Brain microvascular endothelial cell (primary cell): ENCODE data around the gene CDHR2.

Experiments
- DNase-seq: peaks from one replicate; pipeline ENCODE4 v3.0.0-alpha.2; 2020
- H3K27ac ChIP-seq: fragments of 250-450 bp; sonication (Bioruptor Pico); 2 replicates; pipeline ENCODE4 v1.5.1; 2020; ENCODE audit warnings: mild to moderate bottlenecking, moderate library complexity
- H3K27me3 ChIP-seq: fragments of 250-450 bp; sonication (Bioruptor Pico); replicated peaks from 2 replicates; pipeline ENCODE4 v1.5.1; 2020; ENCODE audit warnings: mild to moderate bottlenecking
- H3K36me3 ChIP-seq: fragments of 250-450 bp; sonication (Bioruptor Pico); replicated peaks from 2 replicates; pipeline ENCODE4 v1.5.1; 2020; ENCODE audit warnings: mild to moderate bottlenecking
- H3K4me3 ChIP-seq: 2 replicates; pipeline ENCODE4 v1.5.1; 2011; ENCODE audit warnings: low read depth, mild to moderate bottlenecking, control low read depth, low read length, moderate library complexity
- CTCF ChIP-seq: IDR thresholded peaks from 2 replicates; pipeline ENCODE4 v1.5.1; 2011; ENCODE audit warnings: low read depth, mild to moderate bottlenecking, moderate library complexity, low read length, control low read depth, inconsistent platforms; ENCODE audit errors: missing control alignments
- in situ Hi-C: cut with HindIII; loops from 2 replicates; pipeline ENCODE4 v1.10.0; 2017; ENCODE audit warnings: low sequenced_read_pairs, low pct_ligation_motif_present

CDHR2 gene

GRCh38 chr5:176519810-176520720 lies 29.1 kb upstream of the CDHR2 start:
- Histone ChIP-seq H3K36me3 (no peaks in the 10 kb centered on the region), H3K27ac (no peak overlapping the region), H3K27me3 (no peaks in the 10 kb centered on the region), H3K4me3 (no peak overlapping the region)
- in situ Hi-C loops = no loop called here
- TF ChIP-seq CTCF = no peak
- DNase-seq = no peak

GRCh38 chr5:176521286-176521685 lies 27.9 kb upstream of the CDHR2 start:
- no peak for TF ChIP-seq CTCF
- no peak for DNase-seq
- H3K36me3 ChIP-seq = no peaks in the 10 kb centered on the region
- in situ Hi-C loops = no loop called here
- no peak overlapping the region for H3K27ac ChIP-seq
- no peaks in the 10 kb centered on the region for H3K27me3 ChIP-seq
- H3K4me3 ChIP-seq = no peak overlapping the region

- Histone ChIP-seq H3K27me3 (no peaks in the 10 kb centered on the region), H3K36me3 (no peaks in the 10 kb centered on the region), H3K27ac (no peak overlapping the region), H3K4me3 (no peak overlapping the region)
- in situ Hi-C loops = no loop called here
- DNase-seq = no peak
- no peak for TF ChIP-seq CTCF
Observed at GRCh38 chr5:176521699-176522263, 27.4 kb upstream of the CDHR2 start.

- Histone ChIP-seq H3K27me3 (no peaks in the 10 kb centered on the region), H3K36me3 (peaks cover 18% of the 10 kb centered on the region), H3K4me3 (no peak overlapping the region), H3K27ac (no peak overlapping the region)
- in situ Hi-C loops = no loop called here
- TF ChIP-seq CTCF = no peak
- DNase-seq = no peak
Observed at GRCh38 chr5:176524138-176524537, 25.0 kb upstream of the CDHR2 start.

- no peak for DNase-seq
- Histone ChIP-seq H3K27ac (no peak overlapping the region), H3K36me3 (peaks cover 24% of the 10 kb centered on the region), H3K27me3 (no peaks in the 10 kb centered on the region), H3K4me3 (no peak overlapping the region)
- in situ Hi-C loops = no loop called here
- TF ChIP-seq CTCF = no peak
Observed at GRCh38 chr5:176524987-176525386, 24.2 kb upstream of the CDHR2 start.
